SK-N-SH treated with all-trans-retinoic acid at 6 μM for 48 hours (cell line): Measurements from ENCODE around the gene PDE4B.

Experiments
- ATAC-seq: fragments of 200-7000 bp; cut with Tn5 transposase; 3 replicates; pipeline ENCODE4 v1.9.1; 2020; ENCODE audit warnings: mild to moderate bottlenecking, moderate library complexity
- BACH2 ChIP-seq: fragments of 250-450 bp; sonication (Bioruptor Pico); IDR thresholded peaks from 2 replicates; pipeline ENCODE4 v1.9.0; 2021; ENCODE audit warnings: mild to moderate bottlenecking, borderline replicate concordance
- CSDC2 ChIP-seq: fragments of 250-450 bp; sonication (Bioruptor Pico); IDR thresholded peaks from 2 replicates; pipeline ENCODE4 v1.5.0; 2020; ENCODE audit warnings: mild to moderate bottlenecking, moderate library complexity
- ESRRG ChIP-seq: fragments of 250-450 bp; sonication (Bioruptor Pico); IDR thresholded peaks from 2 replicates; pipeline ENCODE4 v1.6.1; 2021; ENCODE audit warnings: mild to moderate bottlenecking
- GLIS3 ChIP-seq: fragments of 250-450 bp; sonication (Bioruptor Pico); IDR thresholded peaks from 2 replicates; pipeline ENCODE4 v1.5.0; 2020; ENCODE audit warnings: mild to moderate bottlenecking, moderate library complexity
- ISL1 ChIP-seq: fragments of 250-450 bp; sonication (Bioruptor Pico); IDR thresholded peaks from 2 replicates; pipeline ENCODE4 v2.1.2; 2022; ENCODE audit warnings: mild to moderate bottlenecking, moderate library complexity
- OSR1 ChIP-seq: fragments of 250-450 bp; sonication (Bioruptor Pico); IDR thresholded peaks from 2 replicates; pipeline ENCODE4 v1.8.0; 2022; ENCODE audit warnings: moderate library complexity, mild to moderate bottlenecking, inconsistent platforms
- PPARA ChIP-seq: fragments of 250-450 bp; sonication (Bioruptor Pico); IDR thresholded peaks from 2 replicates; pipeline ENCODE4 v1.5.0; 2020; ENCODE audit warnings: mild to moderate bottlenecking, borderline replicate concordance
- RARB ChIP-seq: fragments of 250-450 bp; sonication (Bioruptor Pico); IDR thresholded peaks from 2 replicates; pipeline ENCODE4 v1.8.0; 2021; ENCODE audit warnings: mild to moderate bottlenecking, moderate library complexity
- TCF4 ChIP-seq: fragments of 250-450 bp; sonication (Bioruptor Pico); IDR thresholded peaks from 2 replicates; pipeline ENCODE4 v1.8.0; 2021; ENCODE audit warnings: mild to moderate bottlenecking, moderate library complexity, borderline replicate concordance
- TOX ChIP-seq: fragments of 250-450 bp; sonication (Bioruptor Pico); IDR thresholded peaks from 2 replicates; pipeline ENCODE4 v1.8.0; 2021; ENCODE audit warnings: mild to moderate bottlenecking, moderate library complexity, borderline replicate concordance
- ZC3H10 ChIP-seq: fragments of 250-450 bp; sonication (Bioruptor Pico); IDR thresholded peaks from 2 replicates; pipeline ENCODE4 v1.5.1; 2021; ENCODE audit warnings: mild to moderate bottlenecking, moderate library complexity
- ZFP3 ChIP-seq: fragments of 250-450 bp; sonication (Bioruptor Pico); IDR thresholded peaks from 2 replicates; pipeline ENCODE4 v1.5.0; 2020; ENCODE audit warnings: mild to moderate bottlenecking, moderate library complexity
- ZFP30 ChIP-seq: fragments of 450-650 bp; formaldehyde crosslinking; IDR thresholded peaks from 2 replicates; pipeline ENCODE4 v1.5.0; 2022; ENCODE audit warnings: mild to moderate bottlenecking, moderate library complexity
- ZNF565 ChIP-seq: fragments of 450-650 bp; formaldehyde crosslinking; conservative IDR thresholded peaks from 2 replicates; pipeline ENCODE4 v1.5.0; 2020; ENCODE audit warnings: low read depth, mild to moderate bottlenecking, moderate library complexity
- ZNF8 ChIP-seq: fragments of 450-650 bp; formaldehyde crosslinking; IDR thresholded peaks from 2 replicates; pipeline ENCODE4 v1.5.0; 2020; ENCODE audit warnings: mild to moderate bottlenecking, moderate library complexity
- TF ChIP-seq, protein P1 (sequence below): fragments of 250-450 bp; sonication (Bioruptor Pico); IDR thresholded peaks from 2 replicates; pipeline ENCODE4 v1.8.0; 2021; ENCODE audit warnings: low read depth, mild to moderate bottlenecking, moderate library complexity, borderline replicate concordance
- TF ChIP-seq, protein P2 (sequence below): fragments of 250-450 bp; sonication (Bioruptor Pico); IDR thresholded peaks from 2 replicates; pipeline ENCODE4 v1.8.0; 2020; ENCODE audit warnings: mild to moderate bottlenecking, moderate library complexity, borderline replicate concordance
- TF ChIP-seq, protein P3 (sequence below): fragments of 250-450 bp; sonication (Bioruptor Pico); IDR thresholded peaks from 2 replicates; pipeline ENCODE4 v1.5.1; 2020; ENCODE audit warnings: low read depth, mild to moderate bottlenecking, moderate library complexity
- TF ChIP-seq, protein P4 (sequence below): fragments of 250-450 bp; sonication (Bioruptor Pico); IDR thresholded peaks from 2 replicates; pipeline ENCODE4 v1.5.0; 2020; ENCODE audit warnings: mild to moderate bottlenecking, moderate library complexity

PDE4B gene

DNA sequence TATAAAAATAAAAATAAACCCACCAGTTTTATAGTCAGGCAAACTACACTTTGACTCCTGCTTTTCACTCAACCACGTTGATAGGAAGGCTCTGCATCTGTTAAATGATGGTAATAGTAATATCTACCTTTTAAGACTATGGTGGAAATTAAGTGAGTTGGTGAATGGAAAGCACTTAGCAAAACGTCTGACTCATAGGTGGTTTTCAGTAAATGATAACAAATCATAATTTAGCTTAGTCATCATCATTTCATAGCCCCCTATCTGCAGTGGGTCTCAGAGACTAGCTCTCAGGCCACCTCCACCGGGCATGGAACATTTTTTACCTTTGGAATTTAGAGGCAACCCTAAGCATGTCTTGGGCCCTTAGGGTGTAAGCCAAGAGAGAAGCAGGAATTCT lies 160.0 kb downstream of the PDE4B start:
- ATAC-seq: no peak
- no peak for TF ChIP-seq ZFP3 (CRISPR knock-in tag)
- TF ChIP-seq ISL1 (CRISPR knock-in tag): peak; percentile 85

DNA sequence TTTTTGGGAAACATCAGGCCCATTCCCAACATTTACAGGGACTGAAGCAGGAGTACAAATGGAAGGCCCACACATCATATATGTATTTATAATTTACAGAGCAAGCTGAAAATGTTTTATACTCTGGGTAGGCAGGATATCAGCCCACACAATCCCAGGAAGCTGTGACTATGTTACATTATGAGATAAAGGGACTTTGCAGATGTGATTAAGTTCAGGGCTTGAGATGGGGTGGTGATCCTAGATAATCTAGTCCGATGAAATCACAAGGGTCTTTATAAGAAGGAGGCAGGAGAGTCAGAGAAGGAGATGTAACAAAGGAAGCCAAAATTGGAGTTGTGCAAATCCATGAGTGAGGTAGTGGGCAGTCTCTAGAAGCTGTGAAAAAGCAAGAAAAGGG lies 160.5 kb downstream of the PDE4B start:
- ATAC-seq: no peak
- no peak for TF ChIP-seq ZC3H10

DNA sequence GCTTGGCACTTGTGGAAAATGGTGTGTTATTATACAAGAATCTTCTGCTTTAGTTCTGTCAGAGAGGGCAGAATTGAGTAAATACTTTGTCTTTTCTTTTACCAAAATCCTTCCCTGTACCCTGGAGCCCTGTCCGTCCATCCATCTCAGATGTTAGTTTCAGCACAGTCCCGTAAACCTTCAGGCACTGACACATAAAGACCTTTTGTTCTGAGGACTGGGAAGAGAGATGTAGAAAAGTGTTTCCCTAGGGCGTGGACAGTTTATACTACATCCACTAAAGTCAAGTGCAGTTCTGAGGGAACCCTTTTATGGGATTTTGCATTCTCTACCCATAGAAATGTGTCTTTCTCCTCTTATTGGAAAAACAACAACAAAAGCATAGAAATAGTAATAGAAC lies 162.4 kb downstream of the PDE4B start:
- TF ChIP-seq PPARA (no peak), OSR1 (CRISPR knock-in tag) (no peak), ZNF565 (no peak), ESRRG (CRISPR knock-in tag) (no peak), ZFP30 (CRISPR knock-in tag) (no peak), ISL1 (CRISPR knock-in tag) (no peak), GLIS3 (CRISPR knock-in tag) (no peak)
- TF ChIP-seq, protein P1, sequence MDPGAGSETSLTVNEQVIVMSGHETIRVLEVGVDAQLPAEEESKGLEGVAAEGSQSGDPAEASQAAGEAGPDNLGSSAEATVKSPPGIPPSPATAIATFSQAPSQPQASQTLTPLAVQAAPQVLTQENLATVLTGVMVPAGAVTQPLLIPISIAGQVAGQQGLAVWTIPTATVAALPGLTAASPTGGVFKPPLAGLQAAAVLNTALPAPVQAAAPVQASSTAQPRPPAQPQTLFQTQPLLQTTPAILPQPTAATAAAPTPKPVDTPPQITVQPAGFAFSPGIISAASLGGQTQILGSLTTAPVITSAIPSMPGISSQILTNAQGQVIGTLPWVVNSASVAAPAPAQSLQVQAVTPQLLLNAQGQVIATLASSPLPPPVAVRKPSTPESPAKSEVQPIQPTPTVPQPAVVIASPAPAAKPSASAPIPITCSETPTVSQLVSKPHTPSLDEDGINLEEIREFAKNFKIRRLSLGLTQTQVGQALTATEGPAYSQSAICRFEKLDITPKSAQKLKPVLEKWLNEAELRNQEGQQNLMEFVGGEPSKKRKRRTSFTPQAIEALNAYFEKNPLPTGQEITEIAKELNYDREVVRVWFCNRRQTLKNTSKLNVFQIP (CRISPR knock-in tag): no peak
- TF ChIP-seq, protein P2, sequence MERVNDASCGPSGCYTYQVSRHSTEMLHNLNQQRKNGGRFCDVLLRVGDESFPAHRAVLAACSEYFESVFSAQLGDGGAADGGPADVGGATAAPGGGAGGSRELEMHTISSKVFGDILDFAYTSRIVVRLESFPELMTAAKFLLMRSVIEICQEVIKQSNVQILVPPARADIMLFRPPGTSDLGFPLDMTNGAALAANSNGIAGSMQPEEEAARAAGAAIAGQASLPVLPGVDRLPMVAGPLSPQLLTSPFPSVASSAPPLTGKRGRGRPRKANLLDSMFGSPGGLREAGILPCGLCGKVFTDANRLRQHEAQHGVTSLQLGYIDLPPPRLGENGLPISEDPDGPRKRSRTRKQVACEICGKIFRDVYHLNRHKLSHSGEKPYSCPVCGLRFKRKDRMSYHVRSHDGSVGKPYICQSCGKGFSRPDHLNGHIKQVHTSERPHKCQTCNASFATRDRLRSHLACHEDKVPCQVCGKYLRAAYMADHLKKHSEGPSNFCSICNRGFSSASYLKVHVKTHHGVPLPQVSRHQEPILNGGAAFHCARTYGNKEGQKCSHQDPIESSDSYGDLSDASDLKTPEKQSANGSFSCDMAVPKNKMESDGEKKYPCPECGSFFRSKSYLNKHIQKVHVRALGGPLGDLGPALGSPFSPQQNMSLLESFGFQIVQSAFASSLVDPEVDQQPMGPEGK (CRISPR knock-in tag): no peak
- TF ChIP-seq, protein P3, sequence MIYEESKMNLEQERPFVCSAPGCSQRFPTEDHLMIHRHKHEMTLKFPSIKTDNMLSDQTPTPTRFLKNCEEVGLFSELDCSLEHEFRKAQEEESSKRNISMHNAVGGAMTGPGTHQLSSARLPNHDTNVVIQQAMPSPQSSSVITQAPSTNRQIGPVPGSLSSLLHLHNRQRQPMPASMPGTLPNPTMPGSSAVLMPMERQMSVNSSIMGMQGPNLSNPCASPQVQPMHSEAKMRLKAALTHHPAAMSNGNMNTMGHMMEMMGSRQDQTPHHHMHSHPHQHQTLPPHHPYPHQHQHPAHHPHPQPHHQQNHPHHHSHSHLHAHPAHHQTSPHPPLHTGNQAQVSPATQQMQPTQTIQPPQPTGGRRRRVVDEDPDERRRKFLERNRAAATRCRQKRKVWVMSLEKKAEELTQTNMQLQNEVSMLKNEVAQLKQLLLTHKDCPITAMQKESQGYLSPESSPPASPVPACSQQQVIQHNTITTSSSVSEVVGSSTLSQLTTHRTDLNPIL (CRISPR knock-in tag): no peak
- TF ChIP-seq, all 23 proteins: peak for 0
- no peak for ATAC-seq

DNA sequence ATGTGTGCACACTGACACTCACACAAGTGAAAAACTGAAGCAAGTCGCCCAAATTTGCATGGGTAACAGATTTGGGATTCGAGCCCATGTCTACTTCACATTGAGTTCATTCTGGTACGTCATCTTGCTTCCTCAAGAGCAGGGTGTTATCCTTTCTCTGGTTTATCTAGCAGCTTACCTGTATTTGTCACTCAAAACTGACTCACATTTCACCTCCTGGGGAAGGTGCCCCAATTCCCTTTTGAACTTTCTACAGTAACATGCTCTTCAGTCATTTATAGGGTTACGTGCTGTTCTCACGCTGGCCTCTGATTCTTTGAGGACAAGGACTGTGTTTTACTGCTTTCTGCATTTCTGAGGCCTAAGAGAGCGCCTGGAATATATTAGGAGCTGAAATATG lies 162.8 kb downstream of the PDE4B start:
- no peak for ATAC-seq
- no peak for TF ChIP-seq ZC3H10
- TF ChIP-seq RARB (CRISPR knock-in tag): no peak
- TF ChIP-seq, protein P2 (CRISPR knock-in tag): no peak

DNA sequence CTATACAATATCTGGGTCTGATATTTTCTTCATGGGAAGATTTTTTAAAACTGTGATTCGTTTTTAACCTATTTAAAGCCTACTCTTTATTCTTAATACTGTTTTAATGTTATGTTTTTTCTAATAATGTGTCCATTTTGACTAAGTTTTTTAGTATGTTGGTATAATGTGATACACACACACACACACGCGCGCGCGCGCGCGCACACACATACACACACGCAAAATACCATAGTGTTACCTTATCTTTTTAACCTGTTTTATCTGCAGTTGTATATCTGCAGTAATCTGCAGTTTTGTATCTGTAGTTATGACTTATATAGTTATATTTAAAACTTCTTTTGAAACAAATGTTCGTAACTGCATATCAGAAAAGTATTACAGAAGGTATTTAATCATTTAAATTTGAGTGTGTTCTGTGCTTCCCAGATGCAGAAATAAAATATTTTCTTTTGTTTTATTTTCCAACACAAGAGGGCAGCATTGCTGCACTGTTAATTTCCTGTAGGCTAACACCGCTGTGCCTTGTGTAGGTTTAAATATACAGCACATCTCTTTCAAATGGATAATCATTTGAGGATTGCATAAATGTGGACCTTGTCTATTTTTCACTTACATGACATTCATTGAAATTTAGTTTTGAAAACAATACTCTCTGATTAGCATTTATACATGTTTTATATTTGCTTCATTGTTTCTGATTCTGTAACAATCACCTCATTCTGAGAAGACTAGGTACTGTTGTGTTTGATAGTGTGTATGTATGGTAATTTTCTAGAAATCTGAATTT lies 166.1 kb downstream of the PDE4B start:
- TF ChIP-seq ZNF565 (no peak), CSDC2 (CRISPR knock-in tag) (no peak), TOX (CRISPR knock-in tag) (no peak), BACH2 (CRISPR knock-in tag) (no peak), TCF4 (CRISPR knock-in tag) (no peak), ZNF8 (CRISPR knock-in tag) (no peak), ISL1 (CRISPR knock-in tag) (no peak)
- TF ChIP-seq, protein P4, sequence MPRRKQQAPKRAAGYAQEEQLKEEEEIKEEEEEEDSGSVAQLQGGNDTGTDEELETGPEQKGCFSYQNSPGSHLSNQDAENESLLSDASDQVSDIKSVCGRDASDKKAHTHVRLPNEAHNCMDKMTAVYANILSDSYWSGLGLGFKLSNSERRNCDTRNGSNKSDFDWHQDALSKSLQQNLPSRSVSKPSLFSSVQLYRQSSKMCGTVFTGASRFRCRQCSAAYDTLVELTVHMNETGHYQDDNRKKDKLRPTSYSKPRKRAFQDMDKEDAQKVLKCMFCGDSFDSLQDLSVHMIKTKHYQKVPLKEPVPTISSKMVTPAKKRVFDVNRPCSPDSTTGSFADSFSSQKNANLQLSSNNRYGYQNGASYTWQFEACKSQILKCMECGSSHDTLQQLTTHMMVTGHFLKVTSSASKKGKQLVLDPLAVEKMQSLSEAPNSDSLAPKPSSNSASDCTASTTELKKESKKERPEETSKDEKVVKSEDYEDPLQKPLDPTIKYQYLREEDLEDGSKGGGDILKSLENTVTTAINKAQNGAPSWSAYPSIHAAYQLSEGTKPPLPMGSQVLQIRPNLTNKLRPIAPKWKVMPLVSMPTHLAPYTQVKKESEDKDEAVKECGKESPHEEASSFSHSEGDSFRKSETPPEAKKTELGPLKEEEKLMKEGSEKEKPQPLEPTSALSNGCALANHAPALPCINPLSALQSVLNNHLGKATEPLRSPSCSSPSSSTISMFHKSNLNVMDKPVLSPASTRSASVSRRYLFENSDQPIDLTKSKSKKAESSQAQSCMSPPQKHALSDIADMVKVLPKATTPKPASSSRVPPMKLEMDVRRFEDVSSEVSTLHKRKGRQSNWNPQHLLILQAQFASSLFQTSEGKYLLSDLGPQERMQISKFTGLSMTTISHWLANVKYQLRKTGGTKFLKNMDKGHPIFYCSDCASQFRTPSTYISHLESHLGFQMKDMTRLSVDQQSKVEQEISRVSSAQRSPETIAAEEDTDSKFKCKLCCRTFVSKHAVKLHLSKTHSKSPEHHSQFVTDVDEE (CRISPR knock-in tag): no peak
- TF ChIP-seq, protein P3 (CRISPR knock-in tag): no peak
- TF ChIP-seq, all 23 proteins: peak for 0

More for the DNA sequence above, 166.1 kb downstream of the PDE4B start:
- ATAC-seq: peak; percentile 88
